HPDE6-E6E7 (cell line): ENCODE results near the gene ZNF835.
"Not testable (repeated sequence)": the region's sequence is repeated elsewhere in the genome, so short reads cannot be mapped to it uniquely, and the experiment has no call there.

Source experiments
- DNase-seq: peaks from one replicate; pipeline ENCODE4 v3.0.0; 2011; ENCODE audit warnings: missing footprints; ENCODE audit errors: extremely low spot score

Gene ZNF835

GRCh38 chr19:56671613-56671994 lies at the start of gene ZNF835:
Gene ZNF835, minus strand, starts transcription at chr19:56671757. Its CDS starts 6,559 bp downstream, at chr19:56665198.
- DNase-seq, result no peak

- no peak for DNase-seq
Observed at GRCh38 chr19:56720281-56720680, 48.7 kb upstream of the ZNF835 start.

- DNase-seq, result no peak
Observed at GRCh38 chr19:56718231-56718630, 46.7 kb upstream of the ZNF835 start.

- no peak for DNase-seq
Observed at GRCh38 chr19:56712611-56713276, 41.2 kb upstream of the ZNF835 start.

GRCh38 chr19:56710437-56710836 lies 38.9 kb upstream of the ZNF835 start:
- no peak for DNase-seq

- DNase-seq, result no peak
Observed at GRCh38 chr19:56707821-56708220, 36.3 kb upstream of the ZNF835 start.

- DNase-seq, result no peak
Observed at GRCh38 chr19:56705939-56706338, 34.4 kb upstream of the ZNF835 start.

- no peak for DNase-seq
Observed at GRCh38 chr19:56701895-56702294, 30.3 kb upstream of the ZNF835 start.

GRCh38 chr19:56699552-56699951 lies 28.0 kb upstream of the ZNF835 start:
- no peak for DNase-seq

GRCh38 chr19:56692206-56692895 lies 20.8 kb upstream of the ZNF835 start:
- no peak for DNase-seq

- no peak for DNase-seq
Observed at GRCh38 chr19:56690670-56691069, 19.1 kb upstream of the ZNF835 start.

GRCh38 chr19:56689198-56689597 lies 17.6 kb upstream of the ZNF835 start:
- DNase-seq, result no peak

- DNase-seq, result no peak
Observed at GRCh38 chr19:56687031-56687430, 15.5 kb upstream of the ZNF835 start.

- DNase-seq, result no peak
Observed at GRCh38 chr19:56683116-56683515, 11.6 kb upstream of the ZNF835 start.

GRCh38 chr19:56681702-56682101 lies 10.1 kb upstream of the ZNF835 start:
- no peak for DNase-seq

GRCh38 chr19:56678205-56678604 lies 6.6 kb upstream of the ZNF835 start:
- DNase-seq, result no peak

GRCh38 chr19:56672610-56673009 lies 1.1 kb upstream of the ZNF835 start:
- not testable (repeated sequence) for DNase-seq

GRCh38 chr19:56670961-56671612 lies 470 bp downstream of the ZNF835 start:
- no peak for DNase-seq

GRCh38 chr19:56670401-56670960 lies 1.1 kb downstream of the ZNF835 start:
- no peak for DNase-seq

- DNase-seq, result no peak
Observed at GRCh38 chr19:56668676-56669075, 2.9 kb downstream of the ZNF835 start.

- DNase-seq, result no peak
Observed at GRCh38 chr19:56667311-56667870, 4.2 kb downstream of the ZNF835 start.

- DNase-seq, result no peak
Observed at GRCh38 chr19:56664511-56664910, 7.0 kb downstream of the ZNF835 start.
